Fibroblast of lung (primary cell): ENCODE results near the gene FKBP2. TPM values are rescaled to one million over a fixed set of nuclear protein-coding genes. Genes with fewer than 3 reads are reported as not detected.

Experiments used
- DNase-seq, 2 donors: peaks; one replicate each; pipeline versions ENCODE4 v3.0.0 to v3.0.0-alpha.2; 2010; ENCODE audit warnings: low read depth in 2 of 2
- H2AFZ ChIP-seq: 2 replicates; pipeline ENCODE4 v1.5.1; 2012; ENCODE audit warnings: low read length, control low read depth, inconsistent platforms
- H3K27ac ChIP-seq: 2 replicates; pipeline ENCODE4 v1.5.1; 2011; ENCODE audit warnings: low read length, control low read depth; ENCODE audit not compliant: insufficient read depth
- H3K27me3 ChIP-seq: 2 replicates; pipeline ENCODE4 v1.5.1; 2011; ENCODE audit warnings: mild to moderate bottlenecking, low read length; ENCODE audit not compliant: control insufficient read depth, insufficient read depth
- H3K36me3 ChIP-seq: 2 replicates; pipeline ENCODE4 v1.5.1; 2011; ENCODE audit warnings: low read length; ENCODE audit not compliant: control insufficient read depth, insufficient read depth
- H3K4me1 ChIP-seq: 2 replicates; pipeline ENCODE4 v1.5.1; 2011; ENCODE audit warnings: low read length; ENCODE audit not compliant: control insufficient read depth, insufficient read depth; ENCODE audit errors: extremely low read depth
- H3K4me2 ChIP-seq: 2 replicates; pipeline ENCODE4 v1.5.1; 2011; ENCODE audit warnings: low read length, control low read depth; ENCODE audit not compliant: insufficient read depth; ENCODE audit errors: extremely low read depth
- H3K4me3 ChIP-seq, 4 experiments: fragments of 200-600 bp in 1 of 4; sonication (generic) in 1 of 4; replicated peaks in 1 of 4; 2 replicates each; pipeline ENCODE4 v1.5.1; 2011 to 2016; ENCODE audit warnings: low read length in 4 of 4, low read depth in 3 of 4, mild to moderate bottlenecking in 3 of 4, control low read depth in 2 of 4, inconsistent platforms in 1 of 4, mixed read lengths in 1 of 4; ENCODE audit not compliant: insufficient read depth in 1 of 4; ENCODE audit errors: control extremely low read depth in 1 of 4
- H3K79me2 ChIP-seq: 2 replicates; pipeline ENCODE4 v1.5.1; 2012; ENCODE audit warnings: mild to moderate bottlenecking, low read length, inconsistent platforms; ENCODE audit not compliant: control insufficient read depth, insufficient read depth
- H3K9ac ChIP-seq: 2 replicates; pipeline ENCODE4 v1.5.1; 2011; ENCODE audit warnings: mild to moderate bottlenecking, low read length, control low read depth; ENCODE audit not compliant: insufficient read depth
- H3K9me3 ChIP-seq: 2 replicates; pipeline ENCODE4 v1.5.1; 2012; ENCODE audit warnings: low read depth, low read length; ENCODE audit not compliant: control insufficient read depth, insufficient read depth
- H4K20me1 ChIP-seq: 2 replicates; pipeline ENCODE4 v1.5.1; 2011; ENCODE audit warnings: low read length; ENCODE audit not compliant: control insufficient read depth, insufficient read depth; ENCODE audit errors: extremely low read depth
- CTCF ChIP-seq, 2 donors: IDR thresholded peaks in 1 of 2; conservative IDR thresholded peaks in 1 of 2; 1 replicate in 1 of 2; 2 replicates in 1 of 2; pipeline ENCODE4 v1.5.1; 2011 to 2012; ENCODE audit warnings: low read length in 2 of 2, control low read depth in 1 of 2, inconsistent platforms in 1 of 2, low read depth in 1 of 2, mild to moderate bottlenecking in 1 of 2
- EZH2 ChIP-seq: IDR thresholded peaks from 2 replicates; pipeline ENCODE4 v1.5.1; 2012; ENCODE audit warnings: low read length, control low read depth, mild to moderate bottlenecking; ENCODE audit errors: missing control alignments
- polyA plus RNA-seq, 2 donors: library from polyadenylated mRNA; depleted of rRNA in 1 of 2; stranded (reverse) in 1 of 2; unstranded in 1 of 2; fragments of >200 nt; gene quantifications; 2 replicates each; pipeline ENCODE4 v1.2.1, GENCODE V29; 2011 to 2012; ENCODE audit warnings: missing spikeins in 1 of 2
- total RNA-seq: library from RNA; depleted of rRNA; stranded (reverse); fragments of >200 nt; gene quantifications from 2 replicates; pipeline ENCODE4 v1.2.1, GENCODE V29; 2014

Gene FKBP2
- total and polyA plus RNA-seq, 2 donors (not counting 1 experiment from before 2014, with no cell fraction given), result 34.7 to 62.9 TPM

- no peaks in the 10 kb centered on the region for H3K9me3 ChIP-seq
- no peak for TF ChIP-seq EZH2
- TF ChIP-seq CTCF (conservative IDR thresholded peaks at IDR 0.05 in 1 of 2, IDR thresholded peaks at IDR 0.05 in 1 of 2; ENCODE audit: low read depth in 1 of 2, low read length in 2 of 2), result no peak
- peaks cover 4% of the 10 kb centered on the region for H3K79me2 ChIP-seq
- H3K9ac ChIP-seq, result no peak overlapping the region
- H3K4me1 ChIP-seq, result peaks cover 7% of the 10 kb centered on the region
- no peaks in the 10 kb centered on the region for H4K20me1 ChIP-seq
- no peak overlapping the region for H3K4me3 ChIP-seq
- no peaks in the 10 kb centered on the region for H3K36me3 ChIP-seq
- H2AFZ ChIP-seq, result no peak overlapping the region
- peaks cover 19% of the 10 kb centered on the region for H3K27me3 ChIP-seq
- no peak overlapping the region for H3K27ac ChIP-seq
- no peak for DNase-seq
- H3K4me2 ChIP-seq, result no peak overlapping the region
Measured at GRCh38 chr11:64287676-64288352, 46.9 kb downstream of the FKBP2 start.

- H3K4me3 ChIP-seq, result no peak overlapping the region
- H3K79me2 ChIP-seq, result peaks cover 3% of the 10 kb centered on the region
- no peak overlapping the region for H3K9ac ChIP-seq
- TF ChIP-seq CTCF (conservative IDR thresholded peaks at IDR 0.05 in 1 of 2, IDR thresholded peaks at IDR 0.05 in 1 of 2; ENCODE audit: low read depth in 1 of 2, low read length in 2 of 2), result no peak
- no peak for TF ChIP-seq EZH2
- no peak overlapping the region for H3K27ac ChIP-seq
- no peaks in the 10 kb centered on the region for H3K36me3 ChIP-seq
- H3K4me2 ChIP-seq, result no peak overlapping the region
- DNase-seq, result no peak
- peaks cover 25% of the 10 kb centered on the region for H3K27me3 ChIP-seq
- H3K9me3 ChIP-seq, result no peaks in the 10 kb centered on the region
- no peaks in the 10 kb centered on the region for H4K20me1 ChIP-seq
- H2AFZ ChIP-seq, result no peak overlapping the region
- H3K4me1 ChIP-seq, result peaks cover 7% of the 10 kb centered on the region
Measured at GRCh38 chr11:64288353-64288750, 47.5 kb downstream of the FKBP2 start.

GRCh38 chr11:64289002-64289564, 48.2 kb downstream of the FKBP2 start:
- no peak for DNase-seq
- peaks cover 2% of the 10 kb centered on the region for H3K79me2 ChIP-seq
- no peak overlapping the region for H3K27ac ChIP-seq
- TF ChIP-seq CTCF (conservative IDR thresholded peaks at IDR 0.05 in 1 of 2, IDR thresholded peaks at IDR 0.05 in 1 of 2; ENCODE audit: low read depth in 1 of 2, low read length in 2 of 2) (no peak), EZH2 (no peak)
- H3K4me2 ChIP-seq, result no peak overlapping the region
- H2AFZ ChIP-seq, result no peak overlapping the region
- H3K27me3 ChIP-seq, result peaks cover 30% of the 10 kb centered on the region
- peaks cover 7% of the 10 kb centered on the region for H3K4me1 ChIP-seq
- no peaks in the 10 kb centered on the region for H3K36me3 ChIP-seq
- H3K9ac ChIP-seq, result no peak overlapping the region
- H3K9me3 ChIP-seq, result no peaks in the 10 kb centered on the region
- H4K20me1 ChIP-seq, result no peaks in the 10 kb centered on the region
- H3K4me3 ChIP-seq, result no peak overlapping the region
